Effector memory CD8-positive, alpha-beta T cell (primary cell): ENCODE data around the gene RIOK3.

Source experiments
- ATAC-seq: fragments of 150-1000 bp; cut with Tn5 transposase; replicated peaks from 2 replicates; pipeline ENCODE4 v1.10.0; 2021; ENCODE audit warnings: mild to moderate bottlenecking, moderate library complexity
- DNase-seq, 3 experiments: peaks; one replicate each; pipeline ENCODE4 v3.0.0; 2021
- H3K27ac Mint-ChIP-seq, 2 donors: one replicate each; pipeline ENCODE4 v1.8.0; 2022; ENCODE audit warnings: mild to moderate bottlenecking in 2 of 2, mixed read lengths in 2 of 2, moderate library complexity in 2 of 2
- H3K27me3 Mint-ChIP-seq, 2 donors: one replicate each; pipeline ENCODE4 v1.8.0; 2022; ENCODE audit warnings: mixed read lengths in 2 of 2
- H3K36me3 Mint-ChIP-seq: one replicate; pipeline ENCODE4 v1.8.0; 2022; ENCODE audit warnings: mild to moderate bottlenecking, moderate library complexity, mixed read lengths; ENCODE audit not compliant: insufficient read depth
- H3K4me1 Mint-ChIP-seq, 2 donors: one replicate each; pipeline ENCODE4 v1.8.0; 2022; ENCODE audit warnings: low read depth in 2 of 2, mixed read lengths in 2 of 2
- H3K4me3 Mint-ChIP-seq, 2 donors: one replicate each; pipeline ENCODE4 v1.8.0; 2022; ENCODE audit warnings: mild to moderate bottlenecking in 2 of 2, mixed read lengths in 2 of 2, moderate library complexity in 2 of 2
- H3K9me3 Mint-ChIP-seq, 2 donors: one replicate each; pipeline ENCODE4 v1.8.0; 2022; ENCODE audit warnings: mixed read lengths in 2 of 2

RIOK3 gene

GRCh38 chr18:23530195-23530594, 77.1 kb downstream of the RIOK3 start:
- H3K27ac Mint-ChIP-seq: peak overlapping the region; percentile 16 to 29
- no peaks in the 10 kb centered on the region for H3K27me3 Mint-ChIP-seq
- peaks cover 3 to 4% of the 10 kb centered on the region in 2 donors for H3K4me1 Mint-ChIP-seq
- no peak for ATAC-seq
- no peaks in the 10 kb centered on the region for H3K9me3 Mint-ChIP-seq
- peaks cover 97% of the 10 kb centered on the region for H3K36me3 Mint-ChIP-seq
- DNase-seq: no peak
- no peak overlapping the region for H3K4me3 Mint-ChIP-seq

- Mint-ChIP-seq H3K36me3 (peaks cover 100% of the 10 kb centered on the region), H3K27ac (peak overlapping the region in 1 of 2 donors; percentile 55), H3K27me3 (no peaks in the 10 kb centered on the region), H3K9me3 (no peaks in the 10 kb centered on the region), H3K4me3 (no peak overlapping the region), H3K4me1 (no peaks in the 10 kb centered on the region)
- ATAC-seq (no peak), DNase-seq (no peak)
Observed at GRCh38 chr18:23531912-23532311, 78.8 kb downstream of the RIOK3 start.
